Measurements from ENCODE around the gene SUN1. TPM values are rescaled to one million over a fixed set of nuclear protein-coding genes. Genes with fewer than 3 reads are reported as not detected.

Gene SUN1
- total and polyA plus RNA-seq, 2 donors from 2014 or later: 40.4 to 168 TPM

GRCh38 chr7:873367-874002 lies 41.2 kb downstream of the SUN1 start:
- H3K27me3 ChIP-seq (ENCODE audit: control insufficient read depth, insufficient read depth, low read length): no peaks in the 10 kb centered on the region
- TF ChIP-seq, protein P1, sequence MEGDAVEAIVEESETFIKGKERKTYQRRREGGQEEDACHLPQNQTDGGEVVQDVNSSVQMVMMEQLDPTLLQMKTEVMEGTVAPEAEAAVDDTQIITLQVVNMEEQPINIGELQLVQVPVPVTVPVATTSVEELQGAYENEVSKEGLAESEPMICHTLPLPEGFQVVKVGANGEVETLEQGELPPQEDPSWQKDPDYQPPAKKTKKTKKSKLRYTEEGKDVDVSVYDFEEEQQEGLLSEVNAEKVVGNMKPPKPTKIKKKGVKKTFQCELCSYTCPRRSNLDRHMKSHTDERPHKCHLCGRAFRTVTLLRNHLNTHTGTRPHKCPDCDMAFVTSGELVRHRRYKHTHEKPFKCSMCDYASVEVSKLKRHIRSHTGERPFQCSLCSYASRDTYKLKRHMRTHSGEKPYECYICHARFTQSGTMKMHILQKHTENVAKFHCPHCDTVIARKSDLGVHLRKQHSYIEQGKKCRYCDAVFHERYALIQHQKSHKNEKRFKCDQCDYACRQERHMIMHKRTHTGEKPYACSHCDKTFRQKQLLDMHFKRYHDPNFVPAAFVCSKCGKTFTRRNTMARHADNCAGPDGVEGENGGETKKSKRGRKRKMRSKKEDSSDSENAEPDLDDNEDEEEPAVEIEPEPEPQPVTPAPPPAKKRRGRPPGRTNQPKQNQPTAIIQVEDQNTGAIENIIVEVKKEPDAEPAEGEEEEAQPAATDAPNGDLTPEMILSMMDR (IDR thresholded peaks at IDR 0.05; ENCODE audit: borderline replicate concordance, extremely low read depth, insufficient read depth): peak; percentile 89
- H3K4me3 ChIP-seq (ENCODE audit: low read length in 3 of 3): no peak overlapping the region
- peaks cover 8 to 22% (median 11%) of the 10 kb centered on the region in 3 donors for H3K36me3 ChIP-seq (ENCODE audit: control insufficient read depth in 2 of 3, insufficient read depth in 3 of 3, low read length in 3 of 3)
- peak overlapping the region; percentile 39 to 66 for H3K27ac ChIP-seq (ENCODE audit: low read depth in 2 of 2, low read length in 2 of 2)
- H3K9ac ChIP-seq (ENCODE audit: low read length in 3 of 3): no peak overlapping the region
- DNase-seq (peak; percentile 77 to 91 (median 86)), FAIRE-seq (no peak)
- intact Hi-C loops (cut with DNase I): loop anchor here (10.0 kb wide), 1 partner anchor 89 kb away; no protein-coding TSS in a partner anchor
- H3K9me3 ChIP-seq (ENCODE audit: control insufficient read depth in 2 of 3, insufficient read depth in 1 of 3, low read length in 3 of 3): no peaks in the 10 kb centered on the region
- peaks cover 0 to 16% (median 9%) of the 10 kb centered on the region in 3 donors for H3K4me1 ChIP-seq (ENCODE audit: control insufficient read depth in 2 of 3, insufficient read depth in 2 of 3, low read depth in 1 of 3, low read length in 3 of 3)

- Histone ChIP-seq H3K9ac (ENCODE audit: low read length in 3 of 3) (no peak overlapping the region), H3K4me3 (ENCODE audit: low read length in 3 of 3) (no peak overlapping the region), H3K36me3 (ENCODE audit: control insufficient read depth in 2 of 3, insufficient read depth in 3 of 3, low read length in 3 of 3) (peaks cover 6 to 21% (median 11%) of the 10 kb centered on the region in 3 donors), H3K4me1 (ENCODE audit: control insufficient read depth in 2 of 3, insufficient read depth in 2 of 3, low read depth in 1 of 3, low read length in 3 of 3) (peaks cover 0 to 21% (median 9%) of the 10 kb centered on the region in 3 donors), H3K27me3 (ENCODE audit: control insufficient read depth, insufficient read depth, low read length) (no peaks in the 10 kb centered on the region), H3K27ac (ENCODE audit: low read depth in 2 of 2, low read length in 2 of 2) (peak overlapping the region; percentile 39 to 66), H3K9me3 (ENCODE audit: control insufficient read depth in 2 of 3, insufficient read depth in 1 of 3, low read length in 3 of 3) (no peaks in the 10 kb centered on the region)
- FAIRE-seq (no peak), DNase-seq (no peak)
- intact Hi-C loops (cut with DNase I): loop anchor here (10.0 kb wide), 1 partner anchor 89 kb away; no protein-coding TSS in a partner anchor
- TF ChIP-seq, protein P1 (IDR thresholded peaks at IDR 0.05; ENCODE audit: borderline replicate concordance, extremely low read depth, insufficient read depth): no peak
Observed at GRCh38 chr7:874031-874749, 41.9 kb downstream of the SUN1 start.

DNA sequence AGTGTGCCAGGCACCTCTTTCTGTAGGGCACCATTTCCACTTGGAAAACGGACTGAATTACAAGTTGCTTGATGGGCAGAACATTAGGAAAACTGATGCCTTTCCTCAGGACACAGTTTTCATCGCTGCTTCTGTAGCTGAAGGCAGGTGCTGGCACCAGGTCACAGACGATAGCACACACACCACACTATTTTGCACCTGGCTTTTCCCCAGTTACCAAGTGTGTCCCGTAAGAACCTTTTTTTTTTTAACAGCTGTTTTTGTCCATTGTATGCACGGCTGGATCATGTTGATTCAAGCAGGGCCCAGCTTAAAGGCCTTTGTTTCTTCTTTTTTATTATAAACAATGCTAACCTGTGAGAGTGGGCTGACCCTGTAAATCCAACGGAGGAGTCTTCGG lies 42.8 kb downstream of the SUN1 start:
- H3K9ac ChIP-seq (ENCODE audit: low read length in 3 of 3): no peak overlapping the region
- DNase-seq (no peak), FAIRE-seq (no peak)
- TF ChIP-seq, protein P1 (IDR thresholded peaks at IDR 0.05; ENCODE audit: borderline replicate concordance, extremely low read depth, insufficient read depth): no peak
- H3K36me3 ChIP-seq (ENCODE audit: control insufficient read depth in 2 of 3, insufficient read depth in 3 of 3, low read length in 3 of 3): peaks cover 3 to 14% (median 6%) of the 10 kb centered on the region in 3 donors
- intact Hi-C loops (cut with DNase I): loop anchor here (10.0 kb wide), 1 partner anchor 90 kb away; no protein-coding TSS in a partner anchor
- H3K27ac ChIP-seq (ENCODE audit: low read depth in 2 of 2, low read length in 2 of 2): no peak overlapping the region
- peaks cover 0 to 24% (median 9%) of the 10 kb centered on the region in 3 donors for H3K4me1 ChIP-seq (ENCODE audit: control insufficient read depth in 2 of 3, insufficient read depth in 2 of 3, low read depth in 1 of 3, low read length in 3 of 3)
- no peaks in the 10 kb centered on the region for H3K9me3 ChIP-seq (ENCODE audit: control insufficient read depth in 2 of 3, insufficient read depth in 1 of 3, low read length in 3 of 3)
- no peaks in the 10 kb centered on the region for H3K27me3 ChIP-seq (ENCODE audit: control insufficient read depth, insufficient read depth, low read length)
- H3K4me3 ChIP-seq (ENCODE audit: low read length in 3 of 3): no peak overlapping the region

All from kidney (tissue), 14 donors.